A549 (cell line): ENCODE measurements around the gene CEMP1.

Source experiments
- BHLHE40 ChIP-seq: IDR thresholded peaks from 2 replicates; pipeline ENCODE4 v1.6.1; 2012; ENCODE audit warnings: low read depth, low read length, inconsistent platforms
- CEBPB ChIP-seq, 2 experiments: fragments of >200 bp in 1 of 2; sonication (Bioruptor Twin) in 1 of 2; formaldehyde crosslinking in 1 of 2; IDR thresholded peaks; 2 replicates each; pipeline ENCODE4 v1.6.1; 2012 to 2016
- CTCF ChIP-seq: fragments of >200 bp; sonication (Bioruptor Twin); formaldehyde crosslinking; IDR thresholded peaks from 3 replicates; pipeline ENCODE4 v1.5.1; 2016
- E2F6 ChIP-seq: IDR thresholded peaks from 2 replicates; pipeline ENCODE4 v1.6.1; 2012; ENCODE audit warnings: low read depth, borderline replicate concordance
- EHMT2 ChIP-seq: fragments of 200-600 bp; sonication (generic); IDR thresholded peaks from 2 replicates; pipeline ENCODE4 v1.6.1; 2016; ENCODE audit warnings: antibody characterized with exemption, low read depth, mild to moderate bottlenecking, moderate library complexity
- KDM5A ChIP-seq: fragments of 200-600 bp; sonication (generic); IDR thresholded peaks from 2 replicates; pipeline ENCODE4 v1.6.1; 2016; ENCODE audit warnings: antibody characterized with exemption, mild to moderate bottlenecking
- MAX ChIP-seq: IDR thresholded peaks from 2 replicates; pipeline ENCODE4 v1.6.1; 2012
- PHF8 ChIP-seq: fragments of 200-600 bp; sonication (generic); IDR thresholded peaks from 2 replicates; pipeline ENCODE4 v1.6.1; 2016; ENCODE audit warnings: low read depth, mild to moderate bottlenecking, antibody characterized with exemption, moderate library complexity, borderline replicate concordance
- RAD21 ChIP-seq, 2 experiments: fragments of >200 bp in 1 of 2; sonication (Bioruptor Twin) in 1 of 2; formaldehyde crosslinking in 1 of 2; IDR thresholded peaks in 1 of 2; conservative IDR thresholded peaks in 1 of 2; 2 replicates in 1 of 2; 3 replicates in 1 of 2; pipeline ENCODE4 v1.6.1; 2012 to 2018; ENCODE audit warnings: inconsistent platforms in 1 of 2
- RARB ChIP-seq: fragments of 250-450 bp; sonication (Bioruptor Pico); IDR thresholded peaks from 2 replicates; pipeline ENCODE4 v1.8.0; 2021; ENCODE audit warnings: mild to moderate bottlenecking, moderate library complexity
- RCOR1 ChIP-seq: fragments of 150-350 bp; IDR thresholded peaks from 2 replicates; pipeline ENCODE4 v1.6.1; 2014; ENCODE audit warnings: antibody characterized with exemption, low read length, low read depth
- TF ChIP-seq, protein P1 (sequence below): fragments of 200-600 bp; sonication (generic); IDR thresholded peaks from 2 replicates; pipeline ENCODE4 v1.6.1; 2016; ENCODE audit warnings: antibody characterized with exemption, mild to moderate bottlenecking, moderate library complexity

DNA sequence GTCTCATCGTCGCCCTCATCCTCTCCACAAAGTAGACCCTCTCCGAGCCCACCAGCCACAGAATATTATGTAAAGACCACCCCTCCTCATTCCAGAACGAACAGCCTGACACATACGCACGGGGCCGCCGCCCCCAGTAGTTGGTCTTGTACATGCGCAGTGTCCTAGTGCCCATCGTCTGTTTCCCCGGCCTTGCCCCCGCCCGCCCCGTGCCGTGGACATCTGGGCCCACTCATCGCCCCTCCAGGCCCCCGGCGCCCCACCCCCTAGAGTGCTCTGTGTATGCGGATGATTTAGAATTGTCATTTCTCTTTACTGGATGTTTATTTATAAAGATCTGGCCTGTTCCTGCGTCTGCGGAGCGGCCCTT, 11.5 kb downstream of the CEMP1 start:
- TF ChIP-seq RCOR1 (no peak), CEBPB (IDR thresholded peaks at IDR 0.05) (no peak), MAX (no peak), BHLHE40 (no peak), CTCF (no peak), PHF8 (no peak), E2F6 (no peak), KDM5A (no peak), RAD21 (conservative IDR thresholded peaks at IDR 0.05 in 1 of 2, IDR thresholded peaks at IDR 0.05 in 1 of 2) (no peak), RARB (no peak), EHMT2 (no peak)
- TF ChIP-seq, protein P1, sequence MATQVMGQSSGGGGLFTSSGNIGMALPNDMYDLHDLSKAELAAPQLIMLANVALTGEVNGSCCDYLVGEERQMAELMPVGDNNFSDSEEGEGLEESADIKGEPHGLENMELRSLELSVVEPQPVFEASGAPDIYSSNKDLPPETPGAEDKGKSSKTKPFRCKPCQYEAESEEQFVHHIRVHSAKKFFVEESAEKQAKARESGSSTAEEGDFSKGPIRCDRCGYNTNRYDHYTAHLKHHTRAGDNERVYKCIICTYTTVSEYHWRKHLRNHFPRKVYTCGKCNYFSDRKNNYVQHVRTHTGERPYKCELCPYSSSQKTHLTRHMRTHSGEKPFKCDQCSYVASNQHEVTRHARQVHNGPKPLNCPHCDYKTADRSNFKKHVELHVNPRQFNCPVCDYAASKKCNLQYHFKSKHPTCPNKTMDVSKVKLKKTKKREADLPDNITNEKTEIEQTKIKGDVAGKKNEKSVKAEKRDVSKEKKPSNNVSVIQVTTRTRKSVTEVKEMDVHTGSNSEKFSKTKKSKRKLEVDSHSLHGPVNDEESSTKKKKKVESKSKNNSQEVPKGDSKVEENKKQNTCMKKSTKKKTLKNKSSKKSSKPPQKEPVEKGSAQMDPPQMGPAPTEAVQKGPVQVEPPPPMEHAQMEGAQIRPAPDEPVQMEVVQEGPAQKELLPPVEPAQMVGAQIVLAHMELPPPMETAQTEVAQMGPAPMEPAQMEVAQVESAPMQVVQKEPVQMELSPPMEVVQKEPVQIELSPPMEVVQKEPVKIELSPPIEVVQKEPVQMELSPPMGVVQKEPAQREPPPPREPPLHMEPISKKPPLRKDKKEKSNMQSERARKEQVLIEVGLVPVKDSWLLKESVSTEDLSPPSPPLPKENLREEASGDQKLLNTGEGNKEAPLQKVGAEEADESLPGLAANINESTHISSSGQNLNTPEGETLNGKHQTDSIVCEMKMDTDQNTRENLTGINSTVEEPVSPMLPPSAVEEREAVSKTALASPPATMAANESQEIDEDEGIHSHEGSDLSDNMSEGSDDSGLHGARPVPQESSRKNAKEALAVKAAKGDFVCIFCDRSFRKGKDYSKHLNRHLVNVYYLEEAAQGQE: no peak
